ENCODE measurements around the gene MED26.
"Not testable (repeated sequence)": the region's sequence is repeated elsewhere in the genome, so short reads cannot be mapped to it uniquely, and the experiment has no call there.

The MED26 gene, protein sequence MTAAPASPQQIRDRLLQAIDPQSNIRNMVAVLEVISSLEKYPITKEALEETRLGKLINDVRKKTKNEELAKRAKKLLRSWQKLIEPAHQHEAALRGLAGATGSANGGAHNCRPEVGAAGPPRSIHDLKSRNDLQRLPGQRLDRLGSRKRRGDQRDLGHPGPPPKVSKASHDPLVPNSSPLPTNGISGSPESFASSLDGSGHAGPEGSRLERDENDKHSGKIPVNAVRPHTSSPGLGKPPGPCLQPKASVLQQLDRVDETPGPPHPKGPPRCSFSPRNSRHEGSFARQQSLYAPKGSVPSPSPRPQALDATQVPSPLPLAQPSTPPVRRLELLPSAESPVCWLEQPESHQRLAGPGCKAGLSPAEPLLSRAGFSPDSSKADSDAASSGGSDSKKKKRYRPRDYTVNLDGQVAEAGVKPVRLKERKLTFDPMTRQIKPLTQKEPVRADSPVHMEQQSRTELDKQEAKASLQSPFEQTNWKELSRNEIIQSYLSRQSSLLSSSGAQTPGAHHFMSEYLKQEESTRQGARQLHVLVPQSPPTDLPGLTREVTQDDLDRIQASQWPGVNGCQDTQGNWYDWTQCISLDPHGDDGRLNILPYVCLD

DNA sequence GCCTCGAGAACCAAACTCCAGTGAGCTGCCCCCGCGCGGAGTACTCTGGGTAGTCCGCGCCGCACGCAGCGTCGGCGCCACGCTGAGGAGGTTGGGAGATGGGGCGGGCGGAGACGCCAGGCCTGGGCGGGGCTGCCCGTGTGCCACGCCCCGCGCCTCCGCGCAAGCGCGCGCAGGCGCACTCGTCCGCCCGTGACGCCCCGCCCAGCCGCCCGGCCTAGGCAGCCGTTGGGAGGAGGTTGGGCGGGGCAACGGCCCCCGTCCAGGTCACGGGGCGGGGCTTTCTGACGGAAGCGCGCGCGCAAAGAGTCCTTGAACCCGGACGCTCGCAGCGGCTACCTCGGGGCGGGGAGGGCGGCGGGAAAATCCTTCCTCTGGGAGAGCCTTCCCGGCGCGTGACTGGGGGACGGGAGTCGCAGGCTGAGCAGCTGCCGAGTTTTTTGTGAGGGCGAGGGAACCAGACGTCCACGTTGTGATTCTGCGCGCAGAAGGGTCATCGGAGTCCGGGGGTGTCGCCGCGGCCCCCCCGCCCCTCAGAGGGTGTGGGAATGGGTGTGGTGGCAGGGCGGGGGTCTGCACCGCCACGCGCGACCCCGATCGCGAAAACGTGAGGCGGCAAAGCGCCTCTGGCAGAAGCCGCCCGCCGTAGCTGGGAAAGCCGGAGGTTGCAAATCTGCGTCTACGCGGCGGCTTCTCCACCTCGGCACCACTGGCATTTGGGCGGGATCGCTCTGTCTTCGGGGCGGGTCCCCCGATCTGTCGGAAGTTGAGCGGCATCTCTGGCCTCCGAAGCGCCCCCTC lies at the start of gene MED26:
Gene MED26 (minus strand): TSS at position 22 of the 801 bp plus-strand sequence. CDS start 261 bp downstream, outside the sequence.
- peak; percentile 94 for DNase-seq

DNA sequence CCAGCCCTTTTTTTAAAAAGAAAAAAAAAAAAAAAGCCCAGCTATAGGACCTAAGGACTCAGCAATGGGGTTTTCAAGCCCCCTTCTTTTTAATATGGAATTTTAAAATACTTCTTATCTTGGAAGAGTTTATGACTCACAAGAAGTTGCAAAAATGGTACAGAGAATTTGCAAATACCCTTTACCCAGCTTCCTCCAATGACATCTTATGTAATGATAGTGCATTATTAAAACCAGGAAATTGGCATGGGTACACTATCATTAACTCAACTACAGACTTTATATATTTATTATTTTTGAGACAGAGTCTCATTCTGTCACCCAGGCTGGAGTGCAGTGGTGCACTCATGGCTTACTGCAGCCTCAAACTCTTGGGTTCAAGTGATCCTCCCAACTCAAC lies 49.1 kb upstream of the MED26 start:
- DNase-seq, result no peak

DNA sequence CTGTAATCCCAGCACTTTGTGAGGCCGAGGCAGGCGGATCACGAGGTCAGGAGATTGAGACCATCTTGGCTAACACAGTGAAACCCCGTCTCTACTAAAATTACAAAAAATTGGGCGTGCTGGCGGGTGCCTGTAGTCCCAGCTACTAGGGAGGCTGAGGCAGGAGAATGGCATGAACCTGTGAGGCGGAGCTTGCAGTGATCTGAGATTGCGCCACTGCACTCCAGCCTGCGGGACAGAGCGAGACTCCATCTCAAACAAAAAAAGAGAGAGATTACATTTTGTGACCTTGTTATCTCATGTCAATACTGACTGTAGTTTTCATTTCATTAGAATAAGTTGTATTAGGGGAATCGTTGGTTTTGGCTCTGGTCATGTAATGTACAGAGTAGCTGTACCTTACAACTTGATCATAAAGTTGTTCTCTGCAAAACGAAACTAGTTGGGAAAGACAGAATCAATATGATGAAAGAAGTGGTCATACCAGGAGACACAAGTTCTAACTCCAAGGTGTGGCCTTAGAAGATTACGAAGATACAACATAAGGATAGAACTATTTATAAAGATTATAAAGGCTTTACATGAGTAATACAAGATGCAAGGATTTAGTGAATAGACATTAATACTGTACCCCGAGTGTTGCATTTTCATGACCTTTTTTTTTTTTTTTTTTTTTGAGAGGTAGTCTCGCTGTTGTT lies 48.2 kb upstream of the MED26 start:
- no peak for DNase-seq

DNA sequence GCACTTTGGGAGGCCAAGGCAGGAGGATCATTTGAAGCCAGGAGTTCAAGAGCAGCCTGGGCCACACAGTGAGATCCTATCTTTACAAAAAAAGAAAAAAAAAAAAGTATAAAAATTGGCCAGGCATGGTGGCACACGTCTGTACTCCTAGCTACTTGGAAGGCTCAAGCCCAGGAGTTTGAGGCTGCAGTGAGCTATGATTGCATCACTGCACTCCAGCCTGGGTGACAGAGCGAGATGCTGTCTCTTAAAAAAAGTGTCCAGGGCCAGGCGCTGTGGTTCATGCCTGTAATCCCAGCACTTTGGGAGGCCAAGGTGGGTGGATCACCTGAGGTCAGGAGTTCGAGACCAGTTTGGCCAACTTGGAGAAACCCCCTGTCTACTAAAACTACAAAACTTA lies 45.8 kb upstream of the MED26 start:
- not testable (repeated sequence) for DNase-seq

DNA sequence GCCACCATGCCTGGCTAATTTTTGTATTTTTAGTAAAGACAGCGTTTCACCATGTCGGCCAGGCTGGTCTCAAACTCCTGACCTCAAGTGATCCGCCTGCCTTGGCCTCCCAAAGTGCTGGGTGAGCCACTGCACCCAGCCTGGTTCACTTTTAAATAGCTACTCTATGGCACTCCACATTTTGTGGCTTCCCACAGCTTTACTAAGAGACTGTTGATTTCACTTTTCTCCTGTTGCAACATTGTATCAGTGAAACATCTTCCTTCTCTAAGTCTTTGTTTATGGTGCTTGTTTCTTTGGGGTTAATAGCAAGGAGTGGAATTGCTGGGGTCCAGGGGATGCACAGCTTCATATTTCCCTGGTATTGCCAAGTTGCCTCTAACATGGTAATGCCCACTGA lies 45.2 kb upstream of the MED26 start:
- no peak for DNase-seq

DNA sequence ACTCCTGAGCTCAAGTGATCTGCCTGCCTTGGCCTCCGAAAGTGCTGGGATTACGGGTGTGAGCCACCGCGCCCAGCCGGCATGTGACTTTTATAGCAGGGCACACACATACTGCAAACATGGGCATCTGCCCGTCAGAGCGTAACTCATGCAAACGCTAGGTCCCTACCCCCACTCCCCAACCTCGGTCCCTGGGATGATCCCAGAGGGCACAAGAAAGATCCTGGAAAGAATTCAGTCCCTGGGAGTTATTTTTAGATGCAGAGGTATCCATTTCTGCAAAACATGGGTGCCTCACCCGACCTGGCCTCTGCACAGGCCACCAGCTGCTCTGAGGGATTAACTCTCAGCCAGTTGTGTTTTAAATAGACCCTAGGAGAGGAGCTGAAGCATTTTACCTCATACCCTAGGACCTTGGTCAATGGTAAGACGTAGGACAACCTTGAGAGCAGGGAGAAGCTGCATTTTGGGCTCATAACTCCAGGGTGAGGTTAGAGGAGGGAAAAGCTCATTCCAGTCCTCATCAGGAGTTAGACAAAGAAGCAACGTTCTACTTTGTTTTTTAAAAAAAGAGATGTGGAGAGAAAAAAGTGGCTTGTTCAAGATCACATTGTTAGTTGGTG lies 43.8 kb upstream of the MED26 start:
- DNase-seq, result no peak

DNA sequence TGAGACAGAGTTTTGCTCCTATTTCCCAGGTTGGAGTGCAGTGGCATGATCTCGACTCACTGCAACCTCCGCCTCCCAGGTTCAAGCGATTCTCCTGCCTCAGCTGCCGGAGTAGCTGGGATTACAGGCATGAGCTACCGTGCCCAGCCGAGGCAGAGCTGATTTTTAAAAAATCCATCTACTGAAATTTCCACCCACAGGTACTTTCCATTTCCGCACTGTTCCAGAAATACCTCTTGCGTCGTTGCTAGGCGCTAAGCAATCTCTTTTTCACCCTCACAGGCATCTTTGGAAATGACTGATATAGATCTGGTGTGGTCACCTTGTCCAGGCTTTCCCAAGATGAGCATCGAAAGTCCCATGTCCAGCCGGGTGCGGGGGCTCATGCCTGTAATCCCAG lies 42.3 kb upstream of the MED26 start:
- DNase-seq, result no peak

DNA sequence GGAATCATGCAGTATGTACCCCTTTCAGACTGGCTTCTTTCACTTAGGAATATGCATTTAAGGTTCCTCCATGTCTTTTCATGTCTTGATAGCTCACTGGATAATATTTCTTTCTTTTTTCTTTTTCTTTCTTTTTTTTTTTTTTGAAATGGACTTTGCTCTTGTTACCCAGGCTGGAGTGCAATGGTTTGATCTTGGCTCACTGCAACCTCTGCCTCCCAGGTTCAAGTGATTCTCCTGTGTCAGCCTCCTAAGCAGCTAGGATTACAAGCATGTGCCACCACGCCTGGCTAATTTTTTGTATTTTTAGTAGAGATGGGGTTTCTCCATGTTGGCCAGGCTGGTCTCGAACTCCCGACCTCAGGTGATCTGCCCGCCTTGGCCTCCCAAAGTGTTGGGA lies 40.7 kb upstream of the MED26 start:
- not testable (repeated sequence) for DNase-seq

DNA sequence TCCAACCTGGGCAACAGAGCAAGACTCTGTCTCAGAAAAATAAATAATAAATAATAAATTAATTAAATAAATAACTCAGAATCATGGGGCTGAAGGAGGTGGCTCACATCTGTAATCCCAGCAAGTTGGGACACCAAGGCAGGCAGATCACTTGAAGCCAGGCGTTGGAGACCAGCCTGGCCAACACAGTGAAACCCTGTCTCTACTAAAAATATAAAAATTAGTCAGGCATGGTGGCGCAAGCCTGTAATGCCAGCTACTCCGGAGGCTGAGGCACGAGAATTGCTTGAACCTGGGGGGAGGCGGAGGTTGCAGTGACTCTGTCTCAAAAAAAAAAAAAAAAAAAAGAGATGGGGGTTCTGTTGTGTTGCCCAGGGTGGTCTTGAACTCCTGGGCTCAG lies 40.2 kb upstream of the MED26 start:
- DNase-seq, result no peak

DNA sequence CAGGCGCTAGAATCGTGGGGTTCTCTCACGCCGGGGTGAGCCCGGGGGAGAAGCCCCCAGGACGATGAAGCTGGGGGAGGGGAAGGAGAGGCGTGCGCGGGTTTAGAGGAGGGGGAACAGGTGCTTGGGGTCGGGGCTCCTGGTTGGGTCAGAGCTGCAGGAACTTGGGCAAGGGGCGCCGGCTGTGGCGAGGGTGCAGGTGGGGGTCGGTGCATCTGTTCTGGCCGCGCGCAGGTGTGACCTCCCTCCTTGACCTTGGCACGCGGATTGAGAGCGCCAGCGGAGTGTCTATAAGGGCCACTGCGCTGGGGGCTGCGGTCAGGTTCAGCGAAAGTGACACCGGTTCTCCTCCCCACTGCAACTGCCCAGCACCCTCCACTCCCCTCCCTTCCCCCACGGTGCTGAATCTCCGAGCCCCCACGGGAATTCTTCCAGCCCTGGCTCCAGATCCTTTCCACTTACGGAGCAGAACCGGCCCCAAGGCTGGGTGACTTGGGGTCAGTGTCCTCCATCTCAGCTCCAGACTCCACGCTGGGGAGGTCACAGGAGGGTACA lies 33.6 kb upstream of the MED26 start:
- DNase-seq, result peak; percentile 11

DNA sequence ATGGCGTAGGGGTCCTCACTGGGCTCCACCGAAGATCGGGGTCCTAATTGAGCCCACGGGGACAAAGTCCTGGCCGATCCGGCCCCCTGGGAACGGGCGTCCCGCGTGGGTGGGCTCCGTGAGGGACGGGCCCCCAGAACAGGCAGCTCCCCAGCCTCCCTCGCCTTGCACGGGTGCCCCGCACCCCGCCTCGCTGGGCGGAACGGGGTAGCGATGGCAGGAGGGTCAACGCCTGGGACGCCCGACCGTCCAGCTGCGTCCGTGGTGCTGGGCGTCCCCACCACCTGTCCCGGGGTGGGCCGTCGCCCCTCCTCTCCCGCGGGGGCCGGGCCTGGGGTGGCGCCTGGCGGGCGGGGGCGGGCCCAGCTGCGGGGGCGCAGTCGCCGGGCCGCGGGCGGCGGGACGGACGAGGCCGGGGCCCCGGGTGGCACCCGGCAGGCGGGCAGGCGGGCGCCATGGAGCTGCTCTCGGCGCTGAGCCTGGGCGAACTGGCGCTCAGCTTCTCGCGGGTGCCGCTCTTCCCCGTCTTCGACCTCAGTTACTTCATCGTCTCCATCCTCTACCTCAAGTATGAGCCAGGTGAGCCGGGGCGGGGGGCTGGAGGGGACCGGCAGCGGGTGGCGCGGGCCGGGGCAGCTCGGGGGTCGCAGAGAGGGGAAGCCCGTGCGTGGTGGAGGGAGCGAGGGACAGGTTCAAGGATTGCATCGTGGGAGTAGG lies 32.9 kb upstream of the MED26 start, which contains the start of gene TMEM38A:
Gene TMEM38A (plus strand): TSS at position 377 of the 717 bp plus-strand sequence. CDS start 79 bp downstream, at position 456.
- DNase-seq, result no peak

DNA sequence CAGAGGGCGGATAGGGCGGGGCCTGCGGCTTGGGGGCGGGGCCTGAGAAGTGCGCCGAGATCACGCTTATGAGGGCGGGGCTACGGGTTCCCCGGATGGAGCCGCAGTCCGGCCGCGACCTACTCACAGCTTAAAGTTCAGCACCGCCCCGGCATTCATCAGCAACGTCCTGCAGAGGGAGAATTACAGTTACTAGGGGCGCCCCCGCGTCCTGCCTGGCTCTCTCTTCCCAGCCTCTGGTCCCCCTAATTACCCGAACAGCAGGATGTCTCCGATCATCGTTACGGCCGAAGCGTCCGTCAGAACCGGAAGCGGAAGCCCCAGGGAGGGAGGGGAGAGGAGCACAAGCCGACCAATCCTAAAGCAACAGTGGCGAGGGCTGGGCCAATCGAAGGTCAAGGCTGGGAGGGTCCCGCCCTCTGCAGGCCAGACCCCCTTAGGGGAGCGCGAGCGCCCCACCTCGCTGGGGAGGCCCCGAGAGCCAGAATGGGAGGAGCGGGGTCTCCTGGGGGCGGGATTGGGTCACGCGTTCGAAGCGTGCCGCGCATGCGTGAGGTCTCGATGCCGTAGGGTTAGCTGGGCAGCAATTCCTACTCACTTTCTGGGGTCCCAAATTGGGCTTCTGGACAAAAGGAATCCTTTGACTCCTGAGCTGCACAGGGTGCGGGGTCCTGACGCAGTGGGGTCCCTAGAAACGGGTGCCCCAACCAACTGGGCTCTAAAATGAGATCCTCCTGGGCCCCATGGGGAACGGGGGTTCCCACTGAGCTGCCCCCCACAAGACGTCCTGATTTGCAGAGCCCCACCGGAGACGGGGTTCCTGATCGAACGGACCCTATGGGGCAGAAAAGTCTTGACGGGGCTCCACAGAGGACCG lies 32.1 kb upstream of the MED26 start, which contains the start of gene SMIM7:
Gene SMIM7 (minus strand): TSS at position 313 of the 877 bp plus-strand sequence. CDS start 34 bp downstream, at position 279.
- DNase-seq, result peak; percentile 99

DNA sequence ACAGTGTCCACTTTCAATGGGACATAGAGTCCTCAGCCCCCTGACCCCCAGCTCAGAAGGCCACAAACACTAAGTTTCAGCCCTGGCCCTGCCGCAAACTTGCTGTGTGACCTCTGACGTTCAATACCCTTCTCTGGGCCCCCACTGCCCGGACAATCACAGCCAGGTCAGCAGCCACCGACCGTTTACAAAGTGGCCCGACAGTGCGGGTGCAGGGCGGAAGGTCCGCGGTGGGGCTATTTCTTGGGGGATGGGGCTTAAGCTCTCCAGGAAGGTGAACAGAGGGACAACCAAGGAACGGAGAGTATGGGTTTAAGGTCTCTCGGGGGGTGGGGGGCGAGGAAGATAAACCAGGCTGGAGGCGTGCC lies 31.4 kb upstream of the MED26 start:
- no peak for DNase-seq

DNA sequence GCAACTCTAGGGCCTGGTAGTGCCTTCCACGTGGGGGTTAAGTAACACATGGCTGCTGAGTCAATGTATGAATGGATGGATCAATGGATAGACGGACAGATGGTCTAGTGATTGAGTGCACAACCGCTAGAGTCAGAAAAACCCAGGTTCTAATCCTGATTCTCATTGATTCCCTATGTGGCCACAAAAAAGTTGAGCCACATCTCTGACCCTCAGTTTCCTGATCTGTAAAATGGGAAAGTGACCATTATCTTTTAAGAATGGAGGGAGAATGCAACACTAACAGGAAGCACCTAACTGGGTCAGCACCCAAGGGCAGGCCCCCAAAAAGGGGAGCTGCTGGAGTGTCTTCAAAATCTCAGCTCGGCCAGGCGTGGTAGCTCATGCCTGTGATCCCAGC lies 29.4 kb upstream of the MED26 start:
- no peak for DNase-seq

DNA sequence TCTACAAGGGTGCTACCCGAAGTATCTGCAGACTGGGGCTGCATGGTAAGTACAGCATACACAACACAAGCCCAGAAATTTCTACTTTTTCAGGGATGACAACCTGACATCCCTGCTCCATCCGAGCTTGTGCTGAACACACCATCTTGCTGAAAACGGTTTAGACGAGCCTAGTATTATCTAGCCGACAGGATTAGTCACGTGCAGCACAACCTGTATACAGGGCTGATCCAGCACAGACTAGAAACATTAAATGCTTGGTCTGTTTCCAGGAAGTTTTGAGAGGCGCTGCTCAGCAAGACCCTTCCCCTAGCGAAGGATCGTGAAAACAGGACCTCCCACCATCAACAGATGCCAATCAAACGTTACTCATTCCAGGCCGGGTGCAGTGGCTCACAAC lies 27.7 kb upstream of the MED26 start:
- no peak for DNase-seq

DNA sequence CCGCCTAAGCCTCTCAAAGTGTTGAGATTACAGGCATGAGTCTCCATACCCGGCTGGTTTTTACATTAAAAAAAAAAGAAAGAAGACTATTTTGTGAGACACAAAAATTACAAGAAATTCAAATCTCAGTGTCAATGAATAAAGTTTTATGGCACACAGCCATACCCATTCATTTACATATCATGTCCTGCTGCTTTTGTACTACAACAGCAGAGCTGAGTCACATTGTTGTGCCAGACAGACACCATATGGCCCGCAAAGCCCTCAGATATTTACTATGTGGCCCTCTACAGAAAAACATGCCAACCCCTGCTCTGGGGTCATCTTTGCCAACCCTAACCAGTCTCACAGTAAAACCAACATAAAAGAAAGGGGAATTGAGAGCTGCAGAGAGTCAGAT lies 26.6 kb upstream of the MED26 start:
- no peak for DNase-seq

DNA sequence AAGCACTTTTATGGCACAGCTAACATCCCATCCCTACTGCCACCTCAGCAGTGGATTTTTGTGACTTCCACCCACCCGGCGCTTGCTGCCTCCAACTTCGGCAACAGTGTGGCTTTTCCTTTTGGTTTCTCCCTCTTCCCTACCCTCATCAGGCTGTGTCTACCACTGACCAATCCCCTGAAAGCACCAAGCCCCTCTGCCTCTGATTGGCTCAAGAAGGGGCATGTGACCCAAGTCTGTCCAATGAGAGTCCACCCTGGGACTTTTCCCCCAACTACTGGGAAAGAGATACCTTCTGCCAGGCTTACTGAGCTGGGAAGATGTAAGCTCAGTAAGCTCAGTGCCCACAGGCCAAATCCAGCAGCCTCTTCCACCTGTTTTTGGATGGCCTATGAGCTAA lies 26.1 kb upstream of the MED26 start:
- DNase-seq, result no peak

DNA sequence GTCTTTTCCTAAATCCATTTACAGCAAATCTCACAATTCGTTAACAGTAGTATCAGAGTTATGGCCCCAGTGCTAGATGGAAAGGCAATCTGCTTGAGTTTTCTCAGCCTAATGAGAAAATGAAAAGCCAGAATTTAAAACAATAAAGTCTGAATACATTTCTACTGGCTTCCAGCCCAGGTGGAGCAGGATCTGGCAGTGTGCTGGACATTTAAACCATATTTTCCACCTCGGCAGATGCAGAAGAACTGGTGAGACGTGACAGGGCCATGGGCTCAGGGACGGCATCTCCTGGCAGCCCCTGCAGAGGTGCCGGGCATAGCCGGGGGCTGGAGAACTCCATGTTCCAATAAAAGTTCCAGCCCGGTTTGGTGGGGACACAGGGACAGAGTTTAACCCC lies 24.9 kb upstream of the MED26 start:
- no peak for DNase-seq

DNA sequence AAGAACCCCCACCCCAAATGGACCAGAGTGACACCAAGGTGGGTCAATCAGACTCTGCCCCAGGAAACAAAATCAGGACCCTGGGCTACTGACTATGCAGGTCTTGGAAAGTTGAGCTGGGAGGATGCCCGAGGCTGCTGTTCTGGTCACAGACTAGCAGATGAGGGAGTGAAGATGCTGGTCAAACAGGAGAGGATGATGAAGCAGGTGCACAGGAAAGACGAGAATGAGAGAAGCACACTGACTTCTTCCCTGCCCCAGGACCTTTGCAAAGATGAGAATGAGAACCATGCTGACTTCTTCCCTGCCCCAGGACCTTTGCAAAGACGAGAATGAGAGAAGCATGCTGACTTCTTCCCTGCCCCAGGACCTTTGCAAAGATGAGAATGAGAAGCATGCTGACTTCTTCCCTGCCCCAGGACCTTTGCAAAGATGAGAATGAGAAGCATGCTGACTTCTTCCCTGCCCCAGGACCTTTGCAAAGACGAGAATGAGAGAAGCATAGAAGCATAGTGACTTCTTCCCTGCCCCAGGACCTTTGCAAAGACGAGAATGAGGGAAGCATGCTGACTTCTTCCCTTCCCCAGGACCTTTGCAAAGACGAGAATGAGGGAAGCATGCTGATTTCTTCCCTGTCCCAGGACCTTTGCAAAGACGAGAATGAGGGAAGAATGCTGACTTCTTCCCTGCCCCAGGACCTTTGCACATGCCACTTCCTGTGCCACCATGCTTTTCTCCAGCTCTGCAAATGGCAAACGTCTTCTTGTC lies 23.6 kb upstream of the MED26 start:
- not testable (repeated sequence) for DNase-seq

DNA sequence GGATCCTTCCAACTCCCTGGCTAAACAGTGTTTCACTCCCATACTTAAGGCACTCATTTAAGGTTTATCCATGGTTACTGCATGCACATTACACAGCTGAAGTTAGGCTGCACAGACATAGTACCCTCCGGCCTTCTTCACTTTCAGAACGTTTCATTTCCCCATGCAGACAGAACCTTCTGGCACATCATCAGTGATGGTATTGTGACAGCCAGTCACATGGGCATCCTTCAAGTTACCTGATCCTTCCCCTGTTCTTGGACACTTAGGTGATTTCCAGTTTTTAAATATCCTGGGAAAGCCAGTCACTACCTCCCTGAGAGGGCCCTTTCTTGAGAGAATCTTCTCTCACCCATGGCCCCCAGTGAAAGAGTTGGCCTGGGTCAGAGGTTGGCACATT lies 22.8 kb upstream of the MED26 start:
- DNase-seq, result no peak
